SK-N-MC (cell line): ENCODE results near the gene KRTAP4-5.
A peak's percentile ranks its signal among the peaks of the same experiment; 100 is the strongest.
"Not testable (repeated sequence)": the region's sequence is repeated elsewhere in the genome, so short reads cannot be mapped to it uniquely, and the experiment has no call there.

Experiments used
- DNase-seq: peaks from one replicate; pipeline ENCODE4 v3.0.0-alpha.2; 2011; ENCODE audit warnings: low read depth, low spot score
- H3K27ac ChIP-seq: fragments of 200-600 bp; sonication (generic); 2 replicates; pipeline ENCODE4 v1.5.1; 2016; ENCODE audit warnings: mixed run types
- H3K36me3 ChIP-seq: fragments of 200-600 bp; sonication (generic); 2 replicates; pipeline ENCODE4 v1.6.1; 2017; ENCODE audit warnings: antibody characterized with exemption, low read length, mixed read lengths; ENCODE audit not compliant: insufficient read depth
- H3K4me3 ChIP-seq: fragments of 200-600 bp; sonication (generic); 2 replicates; pipeline ENCODE4 v1.5.1; 2016
- H3K9ac ChIP-seq: fragments of 200-600 bp; sonication (generic); 2 replicates; pipeline ENCODE4 v1.8.0; 2017; ENCODE audit warnings: mixed run types, mixed read lengths; ENCODE audit not compliant: insufficient read length
- H3K9me3 ChIP-seq: fragments of 200-600 bp; sonication (generic); 2 replicates; pipeline ENCODE4 v1.6.1; 2017; ENCODE audit warnings: low read depth, mild to moderate bottlenecking, antibody characterized with exemption, low read length, moderate library complexity, mixed read lengths
- EZH2 ChIP-seq: fragments of 200-600 bp; sonication (generic); IDR thresholded peaks from one replicate; pipeline ENCODE4 v1.6.1; 2017; ENCODE audit warnings: antibody characterized with exemption
- FOXP2 ChIP-seq: optimal IDR thresholded peaks from 2 replicates; pipeline ENCODE3; 2011; ENCODE audit warnings: mild to moderate bottlenecking, moderate library complexity; ENCODE audit not compliant: insufficient read depth; ENCODE audit errors: extremely low read length, control extremely low read depth
- POLR2AphosphoS5 ChIP-seq: IDR thresholded peaks from 2 replicates; pipeline ENCODE4 v1.6.1; 2012; ENCODE audit warnings: mild to moderate bottlenecking, low read depth, low read length, borderline replicate concordance

Gene KRTAP4-5

GRCh38 chr17:41140360-41141131 lies 9.1 kb downstream of the KRTAP4-5 start, which contains the start of gene KRTAP4-6:
Gene KRTAP4-6 (minus strand): TSS chr17:41140544. CDS start chr17:41140487, 57 bp downstream.
- Histone ChIP-seq H3K4me3 (no peak within 1 kb of the TSS), H3K9me3 (peaks cover 30% of the 10 kb centered on the region; the same call in 1 of the 2 replicates), H3K27ac (0 out of 2 replicates have a peak within 1 kb of the TSS, but pooled peaks have one; percentile 2), H3K36me3 (peaks cover 12% of the 10 kb centered on the region; the same call in 1 of the 2 replicates), H3K9ac (no peak within 1 kb of the TSS)
- no peak for DNase-seq
- TF ChIP-seq POLR2AphosphoS5 (no peak), EZH2 (no peak), FOXP2 (no peak)

GRCh38 chr17:41139865-41140264 lies 9.8 kb downstream of the KRTAP4-5 start:
- not testable (repeated sequence) for DNase-seq, H3K27ac ChIP-seq, H3K4me3 ChIP-seq, H3K9ac ChIP-seq
- peaks cover 30% of the 10 kb centered on the region; the same call in 1 of the 2 replicates for H3K9me3 ChIP-seq
- peaks cover 12% of the 10 kb centered on the region; the same call in 1 of the 2 replicates for H3K36me3 ChIP-seq

DNA sequence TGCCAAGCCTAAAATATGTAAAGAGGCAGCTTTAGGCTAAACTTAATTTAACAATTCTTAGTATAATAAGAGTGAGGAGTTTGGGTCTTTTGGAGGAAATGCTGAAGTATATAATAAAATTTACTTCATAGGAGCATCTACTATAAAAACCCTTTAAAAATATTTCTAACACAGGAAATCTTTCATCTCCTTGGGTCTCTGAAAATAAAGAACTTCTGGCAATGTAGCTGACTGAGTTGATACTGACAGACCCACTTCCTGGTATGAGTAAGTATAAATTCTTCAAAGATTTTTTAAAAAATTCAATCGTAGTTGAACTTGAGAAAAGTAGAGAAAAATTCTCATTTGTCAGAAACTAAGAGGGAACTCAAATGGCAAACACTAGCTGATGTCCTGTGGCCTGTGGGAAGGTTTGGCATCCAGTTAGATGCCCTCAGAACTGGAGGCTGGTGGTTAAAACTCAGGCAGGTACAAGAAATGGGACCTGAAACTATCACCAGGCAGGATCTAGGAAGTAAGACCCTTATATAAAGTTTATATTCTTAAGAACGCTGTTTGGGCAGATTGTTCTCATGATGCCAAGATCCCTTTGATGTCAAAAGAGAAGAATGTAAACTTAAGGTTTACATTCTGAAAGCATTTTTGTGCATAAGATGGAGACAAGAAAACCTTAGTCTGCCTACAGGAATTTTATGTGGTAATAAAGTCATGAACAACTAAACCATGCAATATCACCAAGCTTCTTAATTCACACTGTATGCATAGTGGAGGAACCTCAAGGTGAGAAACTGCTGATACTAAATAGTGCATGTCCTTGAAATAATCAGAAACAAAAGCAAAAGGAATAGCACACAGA lies 15.5 kb downstream of the KRTAP4-5 start:
- peak overlapping the region; percentile 64 for H3K27ac ChIP-seq
- peaks cover 15% of the 10 kb centered on the region; the same call in 1 of the 2 replicates for H3K9me3 ChIP-seq
- H3K9ac ChIP-seq: peak overlapping the region; percentile 14
- peak; percentile 70 for DNase-seq
- no peaks in the 10 kb centered on the region for H3K36me3 ChIP-seq
- TF ChIP-seq EZH2 (no peak), FOXP2 (no peak), POLR2AphosphoS5 (no peak; the same call in 1 of the 2 replicates)
- peak overlapping the region; percentile 35 for H3K4me3 ChIP-seq

GRCh38 chr17:41131979-41132378 lies 17.6 kb downstream of the KRTAP4-5 start:
- DNase-seq: no peak
- Histone ChIP-seq H3K9me3 (peaks cover 3% of the 10 kb centered on the region; the same call in 1 of the 2 replicates), H3K27ac (no peak overlapping the region), H3K4me3 (no peak overlapping the region), H3K36me3 (no peaks in the 10 kb centered on the region), H3K9ac (no peak overlapping the region)
- TF ChIP-seq POLR2AphosphoS5 (no peak), FOXP2 (no peak), EZH2 (no peak)

DNA sequence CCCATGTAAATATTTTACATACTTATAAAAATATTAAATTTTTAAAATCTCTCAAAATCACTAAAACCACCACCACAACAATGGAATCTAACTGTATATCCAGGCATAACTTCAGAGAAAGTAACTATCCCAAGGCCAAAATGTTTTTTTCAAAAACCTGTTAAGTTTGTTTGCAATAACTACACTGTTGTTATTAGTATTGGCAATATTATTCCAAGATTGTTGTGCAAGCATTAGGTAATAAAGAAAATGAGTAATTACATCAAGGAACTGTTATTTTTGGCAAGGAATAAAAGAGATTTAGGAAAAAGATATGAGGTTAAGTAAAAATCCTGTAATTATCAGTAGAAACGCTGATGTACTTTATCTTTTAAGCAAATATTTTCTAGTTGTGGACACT lies 22.3 kb downstream of the KRTAP4-5 start:
- Histone ChIP-seq H3K4me3 (no peak overlapping the region), H3K9me3 (peaks cover 3% of the 10 kb centered on the region; the same call in 1 of the 2 replicates), H3K36me3 (no peaks in the 10 kb centered on the region), H3K9ac (no peak overlapping the region), H3K27ac (no peak overlapping the region)
- no peak for DNase-seq
- no peak for TF ChIP-seq EZH2
- TF ChIP-seq POLR2AphosphoS5: no peak
- TF ChIP-seq FOXP2: no peak

- Histone ChIP-seq H3K9me3 (peaks cover 3% of the 10 kb centered on the region; the same call in 1 of the 2 replicates), H3K27ac (no peak overlapping the region), H3K4me3 (no peak overlapping the region), H3K9ac (no peak overlapping the region), H3K36me3 (no peaks in the 10 kb centered on the region)
- no peak for DNase-seq
- TF ChIP-seq POLR2AphosphoS5 (no peak), EZH2 (no peak), FOXP2 (no peak)
Measured at GRCh38 chr17:41126412-41126811, 23.2 kb downstream of the KRTAP4-5 start.

- no peak overlapping the region for H3K27ac ChIP-seq
- H3K36me3 ChIP-seq: no peaks in the 10 kb centered on the region
- H3K4me3 ChIP-seq: no peak overlapping the region
- DNase-seq: no peak
- TF ChIP-seq FOXP2: no peak
- no peak for TF ChIP-seq EZH2
- TF ChIP-seq POLR2AphosphoS5: no peak
- H3K9me3 ChIP-seq: peaks cover 3% of the 10 kb centered on the region; the same call in 1 of the 2 replicates
- no peak overlapping the region for H3K9ac ChIP-seq
Measured at GRCh38 chr17:41125064-41125463, 24.6 kb downstream of the KRTAP4-5 start.

DNA sequence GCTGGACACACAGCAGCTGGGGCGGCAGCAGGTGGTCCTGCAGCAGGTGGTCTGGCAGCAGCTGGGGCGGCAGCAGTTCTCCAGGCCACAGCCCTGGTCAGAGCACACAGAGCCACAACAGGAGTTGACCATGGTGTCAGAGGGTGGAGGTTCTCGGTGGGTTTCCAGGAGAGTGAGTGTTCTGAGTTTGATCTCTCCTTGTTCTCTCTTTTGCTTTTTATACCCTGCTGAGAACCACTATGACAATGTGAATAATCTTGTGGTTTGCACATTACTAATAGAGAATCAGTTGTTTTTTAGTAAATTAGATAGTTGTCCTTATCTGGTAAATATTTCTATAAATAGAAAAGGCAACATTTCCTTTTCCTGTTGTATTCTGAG lies 25.6 kb downstream of the KRTAP4-5 start, which contains the start of gene KRTAP4-12:
Gene KRTAP4-12 (minus strand): TSS at position 192 of the 381 bp plus-strand sequence. CDS start 60 bp downstream, at position 132.
- H3K27ac ChIP-seq, H3K4me3 ChIP-seq, H3K9ac ChIP-seq, DNase-seq, H3K9me3 ChIP-seq, H3K36me3 ChIP-seq: not testable (repeated sequence)

- not testable (repeated sequence) for DNase-seq, H3K9ac ChIP-seq, H3K36me3 ChIP-seq, H3K9me3 ChIP-seq, H3K4me3 ChIP-seq, H3K27ac ChIP-seq
Measured at GRCh38 chr17:41123292-41123990, 26.2 kb downstream of the KRTAP4-5 start.
